Breast epithelium (tissue), 3 donors: ENCODE measurements around the gene LMTK2.

Experiments used
- POLR2A ChIP-seq: fragments of 450-650 bp; IDR thresholded peaks from one replicate; pipeline ENCODE4 v1.6.1; 2016; ENCODE audit warnings: antibody characterized with exemption, mild to moderate bottlenecking, moderate library complexity
- POLR2AphosphoS5 ChIP-seq, 3 donors: sonication (generic); formaldehyde crosslinking; IDR thresholded peaks; one replicate each; pipeline ENCODE4 v1.6.1; 2017; ENCODE audit warnings: antibody characterized with exemption in 3 of 3
- TF ChIP-seq, protein P1 (sequence below), 3 donors: fragments of 450-650 bp; IDR thresholded peaks; one replicate each; pipeline ENCODE4 v1.5.1; 2016 to 2017; ENCODE audit warnings: antibody characterized with exemption in 3 of 3, mild to moderate bottlenecking in 3 of 3, moderate library complexity in 3 of 3

GRCh38 chr7:98194672-98195457 lies 88.2 kb downstream of the LMTK2 start:
- TF ChIP-seq, protein P1, sequence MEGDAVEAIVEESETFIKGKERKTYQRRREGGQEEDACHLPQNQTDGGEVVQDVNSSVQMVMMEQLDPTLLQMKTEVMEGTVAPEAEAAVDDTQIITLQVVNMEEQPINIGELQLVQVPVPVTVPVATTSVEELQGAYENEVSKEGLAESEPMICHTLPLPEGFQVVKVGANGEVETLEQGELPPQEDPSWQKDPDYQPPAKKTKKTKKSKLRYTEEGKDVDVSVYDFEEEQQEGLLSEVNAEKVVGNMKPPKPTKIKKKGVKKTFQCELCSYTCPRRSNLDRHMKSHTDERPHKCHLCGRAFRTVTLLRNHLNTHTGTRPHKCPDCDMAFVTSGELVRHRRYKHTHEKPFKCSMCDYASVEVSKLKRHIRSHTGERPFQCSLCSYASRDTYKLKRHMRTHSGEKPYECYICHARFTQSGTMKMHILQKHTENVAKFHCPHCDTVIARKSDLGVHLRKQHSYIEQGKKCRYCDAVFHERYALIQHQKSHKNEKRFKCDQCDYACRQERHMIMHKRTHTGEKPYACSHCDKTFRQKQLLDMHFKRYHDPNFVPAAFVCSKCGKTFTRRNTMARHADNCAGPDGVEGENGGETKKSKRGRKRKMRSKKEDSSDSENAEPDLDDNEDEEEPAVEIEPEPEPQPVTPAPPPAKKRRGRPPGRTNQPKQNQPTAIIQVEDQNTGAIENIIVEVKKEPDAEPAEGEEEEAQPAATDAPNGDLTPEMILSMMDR (IDR thresholded peaks at IDR 0.05), result no peak
- TF ChIP-seq POLR2AphosphoS5 (IDR thresholded peaks at IDR 0.05) (no peak), POLR2A (no peak)
